ENCODE measurements around the gene RBM19. TPM values are rescaled to one million over a fixed set of nuclear protein-coding genes. Genes with fewer than 3 reads are reported as not detected.

Gene RBM19
- total RNA-seq, 1 donor from 2014 or later, result 30.6 TPM

GRCh38 chr12:113955109-113955970 is 10.8 kb downstream of the RBM19 start:
- DNase-seq (ENCODE audit: low spot score), result no peak

DNA sequence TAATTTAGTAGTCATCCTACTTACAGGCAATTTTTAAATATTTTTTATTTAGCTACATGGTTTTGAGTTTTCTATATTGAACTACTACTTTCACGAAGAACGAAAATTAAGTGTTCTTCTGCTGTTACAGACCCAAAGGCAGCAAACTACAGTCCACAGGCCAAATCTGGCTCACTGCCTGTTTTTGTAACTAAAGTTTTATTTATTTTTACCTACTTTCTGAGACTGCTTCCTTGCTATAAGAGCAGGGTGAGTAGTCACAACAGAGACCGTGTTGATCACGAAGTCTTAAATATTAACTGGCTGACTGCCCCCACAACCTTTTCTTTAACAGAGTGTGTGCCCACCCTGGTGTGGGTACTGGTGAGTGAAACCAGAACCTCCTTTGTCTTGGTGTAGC is 11.6 kb downstream of the RBM19 start:
- DNase-seq (ENCODE audit: low spot score), result no peak

DNA sequence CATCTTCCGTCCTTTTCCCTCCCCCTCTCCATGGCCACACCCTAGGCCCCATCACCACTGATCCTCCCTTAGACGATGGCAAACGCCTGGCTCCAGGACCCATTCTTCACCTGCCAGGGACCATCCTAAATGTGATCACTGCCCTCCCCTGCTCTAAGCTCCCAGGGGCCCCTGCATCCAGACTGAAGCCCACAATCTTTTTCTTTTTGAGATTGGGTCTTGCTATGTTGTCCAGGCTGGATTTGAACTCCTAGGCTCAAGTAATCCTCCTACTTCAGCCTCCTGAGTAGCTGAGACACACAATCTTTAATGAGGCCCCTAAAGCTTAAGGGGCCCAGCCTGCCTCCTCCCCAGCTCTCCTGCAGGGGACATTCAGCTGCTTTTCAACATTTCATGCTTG is 15.3 kb downstream of the RBM19 start:
- no peak for DNase-seq (ENCODE audit: low spot score)

- DNase-seq (ENCODE audit: low spot score), result no peak
Measured at GRCh38 chr12:113949321-113950305, 16.5 kb downstream of the RBM19 start.

DNA sequence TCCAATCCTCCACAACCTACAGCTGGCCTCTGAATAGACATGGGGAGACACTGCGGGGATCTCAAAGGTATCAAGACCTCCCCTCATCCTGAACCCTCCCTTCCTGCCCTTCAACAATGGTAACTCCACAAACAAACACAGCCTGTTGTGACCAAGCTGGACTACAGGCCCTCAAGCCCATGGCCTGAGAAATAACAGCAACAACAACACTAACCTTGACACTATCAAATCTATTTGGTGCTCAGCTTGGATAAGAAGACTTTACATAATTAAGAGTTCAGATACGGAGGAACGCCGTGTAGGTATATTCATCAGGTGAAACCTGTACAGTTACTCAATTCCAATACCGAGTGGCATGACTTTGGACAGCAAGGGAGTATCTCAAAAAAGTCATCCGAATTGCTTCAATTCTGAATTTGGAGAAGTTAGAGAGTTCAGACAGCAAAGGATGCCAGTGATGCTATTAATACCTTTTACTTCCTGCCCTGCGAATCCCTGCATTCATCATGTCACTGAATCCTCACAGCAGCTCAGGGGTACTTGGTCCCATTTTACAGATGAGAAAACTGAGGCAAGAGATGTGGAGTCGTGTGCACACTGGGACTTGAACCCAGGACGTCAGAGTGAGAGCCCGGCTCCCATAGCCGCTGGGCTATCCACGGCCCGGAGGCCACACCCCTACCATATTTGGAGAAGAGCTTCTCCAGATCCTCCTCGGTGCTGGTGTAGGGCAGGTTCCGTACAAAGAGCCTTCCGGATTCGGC is 17.8 kb downstream of the RBM19 start:
- no peak for DNase-seq (ENCODE audit: low spot score)

GRCh38 chr12:113946175-113946574 is 19.9 kb downstream of the RBM19 start:
- DNase-seq (ENCODE audit: low spot score), result no peak

GRCh38 chr12:113945174-113946173 is 20.7 kb downstream of the RBM19 start:
- DNase-seq (ENCODE audit: low spot score), result no peak

- no peak for DNase-seq (ENCODE audit: low spot score)
Measured at GRCh38 chr12:113942209-113942608, 23.9 kb downstream of the RBM19 start.

- DNase-seq (ENCODE audit: low spot score), result no peak
Measured at GRCh38 chr12:113941208-113941486, 25.0 kb downstream of the RBM19 start.

- no peak for DNase-seq (ENCODE audit: low spot score)
Measured at GRCh38 chr12:113940357-113941207, 25.5 kb downstream of the RBM19 start.

DNA sequence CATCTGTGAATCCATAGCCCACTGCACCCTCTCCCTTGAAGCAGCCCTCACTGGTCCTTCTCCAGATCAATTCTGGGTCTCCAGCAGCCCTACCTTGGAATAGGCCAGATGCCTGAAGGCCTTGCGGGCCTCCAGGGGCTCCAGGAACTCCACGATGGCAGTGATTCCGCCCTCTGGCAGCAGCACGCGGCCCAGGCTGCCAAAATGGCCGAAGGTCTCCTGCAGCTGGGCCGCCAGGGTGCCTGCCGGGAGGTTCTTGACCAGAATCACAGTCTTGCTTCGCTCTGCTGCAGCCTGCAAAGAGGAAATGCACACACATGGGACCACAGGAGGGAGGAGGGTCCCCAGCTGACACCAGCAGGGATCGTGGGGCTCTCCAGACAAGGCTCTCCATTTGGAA is 26.3 kb downstream of the RBM19 start:
- no peak for DNase-seq (ENCODE audit: low spot score)

- DNase-seq (ENCODE audit: low spot score), result no peak
Measured at GRCh38 chr12:113938471-113938870, 27.7 kb downstream of the RBM19 start.

DNA sequence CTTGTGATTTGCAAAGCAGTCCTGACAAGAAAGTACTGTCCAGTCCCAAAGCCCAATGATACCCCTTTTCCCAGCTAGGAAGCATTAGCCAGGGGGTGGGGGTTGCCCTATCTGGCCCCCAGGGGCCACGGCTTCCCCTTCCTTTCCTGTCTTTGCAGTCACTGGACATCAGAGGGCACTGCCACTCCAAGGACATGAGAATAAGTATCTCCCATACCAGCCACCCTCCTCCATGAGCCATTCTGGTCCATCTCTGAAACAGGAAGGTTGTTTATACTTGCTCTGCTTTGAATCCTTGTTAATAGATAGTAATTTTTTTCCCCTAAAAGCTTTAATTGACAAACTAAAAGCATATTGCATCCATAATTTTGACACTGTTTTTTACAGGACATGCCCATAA is 29.7 kb downstream of the RBM19 start:
- no peak for DNase-seq (ENCODE audit: low spot score)

DNA sequence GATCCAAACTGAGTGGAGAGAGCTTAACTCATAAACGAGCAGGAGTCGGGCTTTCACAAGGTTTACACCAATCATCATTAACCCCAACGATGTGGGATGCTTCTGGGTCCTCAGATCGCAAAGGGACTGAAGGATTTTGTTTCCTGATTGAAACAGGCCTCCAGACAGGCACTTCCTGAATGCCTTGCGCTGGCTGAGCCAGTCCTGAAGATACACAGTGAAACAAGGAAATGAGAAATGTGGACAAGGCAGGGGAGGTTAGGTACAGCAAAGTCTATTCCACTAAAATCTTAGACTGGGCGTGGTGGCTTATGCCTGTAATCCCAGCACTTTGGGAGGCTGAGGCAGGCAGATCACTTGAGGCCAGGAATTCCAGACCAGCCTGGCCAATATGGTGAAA is 30.7 kb downstream of the RBM19 start:
- DNase-seq (ENCODE audit: low spot score), result no peak

DNA sequence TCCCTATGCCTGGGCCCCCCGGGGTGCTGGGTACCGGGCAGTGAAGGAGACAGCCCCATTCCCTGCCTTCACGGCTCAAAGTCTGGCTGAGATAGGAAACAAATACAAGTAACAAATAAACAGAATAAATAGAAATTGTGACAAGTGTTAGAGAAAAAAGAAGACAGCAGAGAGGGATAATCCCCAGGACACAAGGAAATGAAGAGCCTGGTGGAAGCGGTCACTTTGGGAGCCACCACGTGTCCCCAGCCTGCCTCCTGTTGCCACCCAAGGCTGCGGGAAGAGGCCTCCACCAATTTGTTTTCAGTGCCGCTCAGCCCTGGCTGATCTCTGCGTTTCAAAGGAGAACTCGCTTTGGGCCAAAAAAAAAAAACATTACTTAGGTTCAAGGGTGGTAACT is 31.2 kb downstream of the RBM19 start:
- no peak for DNase-seq (ENCODE audit: low spot score)

DNA sequence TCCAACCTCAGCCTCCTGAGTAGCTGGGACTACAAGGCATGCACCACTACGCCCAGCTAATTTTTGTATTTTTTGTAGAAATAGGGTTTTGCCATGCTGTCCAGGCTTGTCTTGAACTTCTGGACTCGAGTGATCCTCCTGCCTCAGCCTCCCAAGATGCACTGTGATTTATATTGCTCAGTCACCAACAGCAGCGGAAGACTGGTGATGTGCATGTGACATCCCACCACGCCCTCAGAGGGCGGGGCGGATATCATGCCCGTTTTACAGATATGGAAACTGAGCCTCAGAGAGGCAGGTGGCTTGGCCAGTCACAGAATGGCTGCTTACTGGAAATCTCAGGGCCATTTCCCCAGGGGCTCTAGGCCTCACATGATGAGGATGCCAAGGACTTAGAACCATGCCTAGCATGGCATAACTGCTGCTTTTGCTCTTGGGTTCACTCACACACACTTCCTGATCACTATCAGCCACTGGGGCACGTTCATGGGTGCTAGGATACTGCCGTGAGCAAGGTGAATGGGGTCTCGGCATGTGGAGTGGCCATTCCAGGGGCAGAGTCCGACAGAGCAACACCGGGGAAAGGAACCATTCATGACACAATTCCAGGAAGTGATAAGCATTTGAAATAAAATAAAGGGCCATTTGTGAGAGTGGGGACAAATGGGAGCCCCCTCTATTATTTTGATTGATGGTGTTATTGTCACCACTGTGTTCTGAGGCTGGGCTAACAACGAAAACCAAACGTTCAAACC is 31.9 kb downstream of the RBM19 start:
- no peak for DNase-seq (ENCODE audit: low spot score)

GRCh38 chr12:113933201-113933786 is 32.8 kb downstream of the RBM19 start:
- no peak for DNase-seq (ENCODE audit: low spot score)

- no peak for DNase-seq (ENCODE audit: low spot score)
Measured at GRCh38 chr12:113932381-113933196, 33.5 kb downstream of the RBM19 start.
